ENCODE data around the gene LSR. TPM values are rescaled to one million over a fixed set of nuclear protein-coding genes. Genes with fewer than 3 reads are reported as not detected.

The LSR gene
- total RNA-seq, 4 donors from 2014 or later: 2.5 to 11.4 (median 5.2) TPM

- Histone ChIP-seq H3K4me1 (no peaks in the 10 kb centered on the region), H3K4me3 (no peak overlapping the region), H3K27me3 (no peaks in the 10 kb centered on the region), H3K27ac (no peak overlapping the region), H3K9me3 (no peaks in the 10 kb centered on the region), H3K36me3 (no peaks in the 10 kb centered on the region)
- TF ChIP-seq POLR2A (IDR thresholded peaks at IDR 0.05): no peak
- TF ChIP-seq, protein P1, sequence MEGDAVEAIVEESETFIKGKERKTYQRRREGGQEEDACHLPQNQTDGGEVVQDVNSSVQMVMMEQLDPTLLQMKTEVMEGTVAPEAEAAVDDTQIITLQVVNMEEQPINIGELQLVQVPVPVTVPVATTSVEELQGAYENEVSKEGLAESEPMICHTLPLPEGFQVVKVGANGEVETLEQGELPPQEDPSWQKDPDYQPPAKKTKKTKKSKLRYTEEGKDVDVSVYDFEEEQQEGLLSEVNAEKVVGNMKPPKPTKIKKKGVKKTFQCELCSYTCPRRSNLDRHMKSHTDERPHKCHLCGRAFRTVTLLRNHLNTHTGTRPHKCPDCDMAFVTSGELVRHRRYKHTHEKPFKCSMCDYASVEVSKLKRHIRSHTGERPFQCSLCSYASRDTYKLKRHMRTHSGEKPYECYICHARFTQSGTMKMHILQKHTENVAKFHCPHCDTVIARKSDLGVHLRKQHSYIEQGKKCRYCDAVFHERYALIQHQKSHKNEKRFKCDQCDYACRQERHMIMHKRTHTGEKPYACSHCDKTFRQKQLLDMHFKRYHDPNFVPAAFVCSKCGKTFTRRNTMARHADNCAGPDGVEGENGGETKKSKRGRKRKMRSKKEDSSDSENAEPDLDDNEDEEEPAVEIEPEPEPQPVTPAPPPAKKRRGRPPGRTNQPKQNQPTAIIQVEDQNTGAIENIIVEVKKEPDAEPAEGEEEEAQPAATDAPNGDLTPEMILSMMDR (IDR thresholded peaks at IDR 0.05 in 4 of 5, conservative IDR thresholded peaks at IDR 0.05 in 1 of 5): no peak
- ATAC-seq (no peak), DNase-seq (no peak)
- intact Hi-C loops (cut with DNase I; ENCODE audit: low total_unique reads): no loop called here
- in situ Hi-C loops (cut with MboI; ENCODE audit: low sequenced_read_pairs in 4 of 4): no loop called here
Measured at GRCh38 chr19:35207391-35207871, 41.4 kb upstream of the LSR start.

GRCh38 chr19:35208121-35208520 is 40.7 kb upstream of the LSR start:
- H3K27ac ChIP-seq: no peak overlapping the region
- H3K27me3 ChIP-seq: no peaks in the 10 kb centered on the region
- DNase-seq (no peak), ATAC-seq (no peak)
- H3K4me1 ChIP-seq: peaks cover 0 to under 1% of the 10 kb centered on the region in 2 donors
- in situ Hi-C loops (cut with MboI; ENCODE audit: low sequenced_read_pairs in 4 of 4): no loop called here
- intact Hi-C loops (cut with DNase I; ENCODE audit: low total_unique reads): no loop called here
- TF ChIP-seq POLR2A (IDR thresholded peaks at IDR 0.05): no peak
- TF ChIP-seq, protein P1 (IDR thresholded peaks at IDR 0.05 in 4 of 5, conservative IDR thresholded peaks at IDR 0.05 in 1 of 5): no peak
- no peak overlapping the region for H3K4me3 ChIP-seq
- H3K36me3 ChIP-seq: no peaks in the 10 kb centered on the region
- H3K9me3 ChIP-seq: no peaks in the 10 kb centered on the region

- intact Hi-C loops (cut with DNase I; ENCODE audit: low total_unique reads) (no loop called here), in situ Hi-C loops (cut with MboI; ENCODE audit: low sequenced_read_pairs in 4 of 4) (no loop called here)
- no peak for DNase-seq
- H3K36me3 ChIP-seq: no peaks in the 10 kb centered on the region
- no peaks in the 10 kb centered on the region for H3K9me3 ChIP-seq
- TF ChIP-seq, protein P1 (IDR thresholded peaks at IDR 0.05 in 4 of 5, conservative IDR thresholded peaks at IDR 0.05 in 1 of 5): no peak
- TF ChIP-seq POLR2A (IDR thresholded peaks at IDR 0.05): no peak
- ATAC-seq: no peak
- peaks cover 12 to 15% of the 10 kb centered on the region in 2 donors for H3K4me1 ChIP-seq
- H3K27ac ChIP-seq: no peak overlapping the region
- no peaks in the 10 kb centered on the region for H3K27me3 ChIP-seq
- H3K4me3 ChIP-seq: no peak overlapping the region
Measured at GRCh38 chr19:35209646-35210045, 39.2 kb upstream of the LSR start.

DNA sequence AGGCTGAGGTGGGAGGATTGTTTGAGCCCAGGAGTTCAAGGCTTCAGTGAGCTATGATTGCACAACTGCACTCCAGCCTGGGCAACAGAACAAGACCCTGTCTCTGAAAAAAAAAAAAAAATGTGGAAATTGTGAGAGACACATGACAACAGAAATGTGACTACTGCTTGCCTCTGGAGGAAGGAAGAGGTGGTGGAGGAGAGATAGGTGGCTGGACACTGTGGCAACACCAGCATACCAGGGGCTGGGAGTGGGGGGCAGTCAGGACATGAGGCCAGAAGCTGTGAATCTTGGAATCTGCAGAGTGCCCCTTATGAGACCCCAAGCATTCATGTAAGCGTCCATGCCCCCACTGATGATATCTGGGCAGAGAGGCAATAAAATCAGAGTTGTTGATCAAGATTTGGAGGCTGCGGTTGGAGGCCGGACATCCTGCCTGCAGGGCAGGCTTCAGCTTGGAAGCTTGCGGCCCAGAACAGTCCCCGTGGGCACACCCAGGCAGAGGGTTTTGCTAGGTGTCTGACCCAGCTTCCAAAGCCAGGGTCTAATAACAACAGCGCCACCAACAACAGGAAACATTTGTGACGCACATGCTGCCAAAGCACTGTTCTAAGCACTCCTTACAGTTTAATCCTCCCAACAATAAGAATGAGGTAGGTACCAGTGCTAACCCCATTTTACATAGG is 37.1 kb upstream of the LSR start:
- H3K9me3 ChIP-seq: no peaks in the 10 kb centered on the region
- peak overlapping the region; percentile 41 to 79 (median 78) for H3K27ac ChIP-seq
- H3K4me1 ChIP-seq: peaks cover 12 to 19% of the 10 kb centered on the region in 2 donors
- no peaks in the 10 kb centered on the region for H3K36me3 ChIP-seq
- peak; percentile 49 to 64 for ATAC-seq
- H3K27me3 ChIP-seq: no peaks in the 10 kb centered on the region
- H3K4me3 ChIP-seq: no peak overlapping the region
- DNase-seq: peak; percentile 22 to 52
- in situ Hi-C loops (cut with MboI; ENCODE audit: low sequenced_read_pairs in 4 of 4): no loop called here
- TF ChIP-seq POLR2A (IDR thresholded peaks at IDR 0.05): peak; percentile 4 to 41
- TF ChIP-seq, protein P1 (IDR thresholded peaks at IDR 0.05 in 4 of 5, conservative IDR thresholded peaks at IDR 0.05 in 1 of 5): no peak
- intact Hi-C loops (cut with DNase I; ENCODE audit: low total_unique reads): no loop called here
